Brain microvascular endothelial cell (primary cell): Measurements from ENCODE around the gene ENAM.
A peak's percentile ranks its signal among the peaks of the same experiment; 100 is the strongest.

Source experiments
- DNase-seq: peaks from one replicate; pipeline ENCODE4 v3.0.0-alpha.2; 2020
- H3K27ac ChIP-seq: fragments of 250-450 bp; sonication (Bioruptor Pico); 2 replicates; pipeline ENCODE4 v1.5.1; 2020; ENCODE audit warnings: mild to moderate bottlenecking, moderate library complexity
- H3K27me3 ChIP-seq: fragments of 250-450 bp; sonication (Bioruptor Pico); replicated peaks from 2 replicates; pipeline ENCODE4 v1.5.1; 2020; ENCODE audit warnings: mild to moderate bottlenecking
- H3K36me3 ChIP-seq: fragments of 250-450 bp; sonication (Bioruptor Pico); replicated peaks from 2 replicates; pipeline ENCODE4 v1.5.1; 2020; ENCODE audit warnings: mild to moderate bottlenecking
- H3K4me3 ChIP-seq: 2 replicates; pipeline ENCODE4 v1.5.1; 2011; ENCODE audit warnings: low read depth, mild to moderate bottlenecking, control low read depth, low read length, moderate library complexity
- in situ Hi-C: cut with HindIII; loops from 2 replicates; pipeline ENCODE4 v1.10.0; 2017; ENCODE audit warnings: low sequenced_read_pairs, low pct_ligation_motif_present
- TF ChIP-seq, protein P1 (sequence below): IDR thresholded peaks from 2 replicates; pipeline ENCODE4 v1.5.1; 2011; ENCODE audit warnings: low read depth, mild to moderate bottlenecking, moderate library complexity, low read length, control low read depth, inconsistent platforms; ENCODE audit errors: missing control alignments

Gene ENAM

GRCh38 chr4:70591955-70592582 is 36.5 kb upstream of the ENAM start, which contains the start of gene AMBN:
TSS of gene AMBN (plus strand) at chr4:70592256. CDS start at chr4:70592359, 103 bp downstream.
- no peak for DNase-seq
- H3K27me3 ChIP-seq, result no peaks in the 10 kb centered on the region
- H3K27ac ChIP-seq, result no peak within 1 kb of the TSS
- TF ChIP-seq, protein P1, sequence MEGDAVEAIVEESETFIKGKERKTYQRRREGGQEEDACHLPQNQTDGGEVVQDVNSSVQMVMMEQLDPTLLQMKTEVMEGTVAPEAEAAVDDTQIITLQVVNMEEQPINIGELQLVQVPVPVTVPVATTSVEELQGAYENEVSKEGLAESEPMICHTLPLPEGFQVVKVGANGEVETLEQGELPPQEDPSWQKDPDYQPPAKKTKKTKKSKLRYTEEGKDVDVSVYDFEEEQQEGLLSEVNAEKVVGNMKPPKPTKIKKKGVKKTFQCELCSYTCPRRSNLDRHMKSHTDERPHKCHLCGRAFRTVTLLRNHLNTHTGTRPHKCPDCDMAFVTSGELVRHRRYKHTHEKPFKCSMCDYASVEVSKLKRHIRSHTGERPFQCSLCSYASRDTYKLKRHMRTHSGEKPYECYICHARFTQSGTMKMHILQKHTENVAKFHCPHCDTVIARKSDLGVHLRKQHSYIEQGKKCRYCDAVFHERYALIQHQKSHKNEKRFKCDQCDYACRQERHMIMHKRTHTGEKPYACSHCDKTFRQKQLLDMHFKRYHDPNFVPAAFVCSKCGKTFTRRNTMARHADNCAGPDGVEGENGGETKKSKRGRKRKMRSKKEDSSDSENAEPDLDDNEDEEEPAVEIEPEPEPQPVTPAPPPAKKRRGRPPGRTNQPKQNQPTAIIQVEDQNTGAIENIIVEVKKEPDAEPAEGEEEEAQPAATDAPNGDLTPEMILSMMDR, result no peak
- H3K4me3 ChIP-seq, result no peak within 1 kb of the TSS
- in situ Hi-C loops, result no loop called here
- H3K36me3 ChIP-seq, result no peaks in the 10 kb centered on the region

DNA sequence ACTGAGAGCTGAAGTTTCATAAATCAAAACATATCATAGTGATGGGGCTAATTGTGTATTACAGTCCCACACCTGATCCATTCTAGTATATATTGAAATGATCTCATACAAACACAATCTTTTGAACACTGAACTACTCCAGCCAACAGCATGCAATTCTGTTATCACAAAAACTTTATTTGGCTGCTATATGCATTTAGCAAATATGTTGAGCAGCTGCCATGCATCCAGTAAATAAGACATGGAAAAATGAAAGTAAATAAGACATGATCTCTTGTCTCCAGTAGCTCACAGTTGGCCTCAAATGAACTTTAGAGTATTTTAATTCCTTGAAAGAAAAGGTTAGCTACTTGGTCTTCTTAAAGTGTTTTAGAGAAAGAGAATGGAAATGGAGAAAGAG is 34.3 kb upstream of the ENAM start:
- Histone ChIP-seq H3K27ac (no peak overlapping the region), H3K4me3 (no peak overlapping the region), H3K36me3 (no peaks in the 10 kb centered on the region), H3K27me3 (no peaks in the 10 kb centered on the region)
- in situ Hi-C loops, result no loop called here
- DNase-seq, result no peak
- TF ChIP-seq, protein P1, result no peak

DNA sequence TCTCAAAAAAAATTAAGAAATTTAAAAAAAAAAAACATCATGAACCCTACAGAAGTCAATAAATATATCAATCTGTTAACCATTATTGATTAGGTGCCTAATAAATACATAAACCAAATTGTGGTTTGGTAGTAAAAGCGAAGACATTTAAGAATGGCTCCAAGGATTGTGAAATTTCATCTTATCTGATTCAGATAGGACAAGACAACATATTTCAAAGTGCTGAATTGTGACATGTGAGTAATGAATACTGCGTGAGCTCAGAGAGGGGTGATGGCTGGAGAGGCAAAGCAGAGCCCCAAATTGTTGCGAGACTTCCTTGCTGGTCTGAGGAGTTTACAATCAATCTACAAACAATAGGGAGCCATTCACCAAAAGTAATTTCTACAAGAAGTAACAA is 28.2 kb upstream of the ENAM start:
- no peak overlapping the region for H3K4me3 ChIP-seq
- H3K27ac ChIP-seq, result no peak overlapping the region
- no peaks in the 10 kb centered on the region for H3K27me3 ChIP-seq
- TF ChIP-seq, protein P1, result no peak
- in situ Hi-C loops, result no loop called here
- H3K36me3 ChIP-seq, result no peaks in the 10 kb centered on the region
- DNase-seq, result no peak

DNA sequence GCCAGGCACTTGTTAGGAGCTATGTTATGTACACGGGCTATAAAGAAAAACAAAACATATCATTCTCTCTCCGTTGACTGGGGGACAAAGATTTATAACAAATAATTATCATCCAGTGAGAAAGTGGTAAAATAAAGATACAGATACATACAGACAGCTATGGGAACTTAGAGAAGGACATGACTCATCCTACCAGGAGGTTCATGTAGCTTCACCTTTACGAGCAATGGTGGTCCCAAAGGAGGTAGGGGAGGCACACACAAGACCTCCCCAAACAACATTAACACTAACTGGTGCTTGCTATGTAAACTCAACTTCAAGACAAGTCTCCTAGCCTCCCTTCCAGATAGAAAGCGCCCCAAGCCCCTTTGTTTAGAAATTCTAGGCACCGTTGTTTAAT is 27.6 kb upstream of the ENAM start:
- Histone ChIP-seq H3K4me3 (no peak overlapping the region), H3K27me3 (no peaks in the 10 kb centered on the region), H3K27ac (no peak overlapping the region), H3K36me3 (no peaks in the 10 kb centered on the region)
- in situ Hi-C loops, result no loop called here
- TF ChIP-seq, protein P1, result no peak
- DNase-seq, result no peak

DNA sequence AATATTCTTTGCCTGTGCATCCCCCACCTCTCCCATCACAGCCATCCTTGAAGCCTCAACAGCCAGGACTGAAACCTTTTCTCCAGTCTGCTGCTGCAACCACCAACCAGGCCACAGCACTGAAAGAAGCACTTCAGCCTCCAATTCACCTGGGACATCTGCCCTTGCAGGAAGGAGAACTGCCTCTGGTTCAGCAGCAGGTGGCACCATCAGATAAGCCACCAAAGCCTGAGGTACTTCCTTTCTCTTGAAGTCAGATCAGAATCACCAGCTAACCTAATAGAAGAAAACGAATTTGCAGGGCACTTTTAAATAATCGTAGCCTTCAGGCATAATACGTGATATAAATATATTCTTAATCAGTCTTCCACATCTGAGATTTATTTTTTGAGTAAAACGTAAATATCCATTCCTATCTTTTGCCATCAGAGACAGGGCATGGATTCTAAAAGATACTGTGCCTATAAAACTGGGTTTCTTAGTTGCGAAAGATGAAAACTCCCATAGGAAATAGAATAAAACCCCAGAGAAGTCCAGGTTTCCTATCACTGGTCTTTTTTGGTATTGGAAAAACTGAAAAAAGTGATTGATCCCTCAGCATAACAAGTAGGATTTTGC is 27.0 kb upstream of the ENAM start:
- Histone ChIP-seq H3K27ac (no peak overlapping the region), H3K36me3 (no peaks in the 10 kb centered on the region), H3K4me3 (no peak overlapping the region), H3K27me3 (no peaks in the 10 kb centered on the region)
- peak; percentile 52 for DNase-seq
- TF ChIP-seq, protein P1, result peak; percentile 84
- in situ Hi-C loops, result no loop called here

- Histone ChIP-seq H3K27me3 (no peaks in the 10 kb centered on the region), H3K36me3 (no peaks in the 10 kb centered on the region), H3K4me3 (no peak overlapping the region), H3K27ac (no peak overlapping the region)
- no peak for DNase-seq
- TF ChIP-seq, protein P1, result no peak
- in situ Hi-C loops, result no loop called here
Observed at GRCh38 chr4:70603856-70604255, 24.7 kb upstream of the ENAM start.
